CMK (cell line): ENCODE data around the gene TMEM252.

ENCODE experiments used
- DNase-seq: peaks from one replicate; pipeline ENCODE4 v3.0.0-alpha.2; 2010; ENCODE audit warnings: low read depth

The TMEM252 gene, protein sequence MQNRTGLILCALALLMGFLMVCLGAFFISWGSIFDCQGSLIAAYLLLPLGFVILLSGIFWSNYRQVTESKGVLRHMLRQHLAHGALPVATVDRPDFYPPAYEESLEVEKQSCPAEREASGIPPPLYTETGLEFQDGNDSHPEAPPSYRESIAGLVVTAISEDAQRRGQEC

GRCh38 chr9:68540712-68541535 lies at the start of gene TMEM252:
TMEM252 (minus strand) TSS chr9:68540883; CDS start chr9:68540814, 69 bp downstream.
- DNase-seq = no peak

DNA sequence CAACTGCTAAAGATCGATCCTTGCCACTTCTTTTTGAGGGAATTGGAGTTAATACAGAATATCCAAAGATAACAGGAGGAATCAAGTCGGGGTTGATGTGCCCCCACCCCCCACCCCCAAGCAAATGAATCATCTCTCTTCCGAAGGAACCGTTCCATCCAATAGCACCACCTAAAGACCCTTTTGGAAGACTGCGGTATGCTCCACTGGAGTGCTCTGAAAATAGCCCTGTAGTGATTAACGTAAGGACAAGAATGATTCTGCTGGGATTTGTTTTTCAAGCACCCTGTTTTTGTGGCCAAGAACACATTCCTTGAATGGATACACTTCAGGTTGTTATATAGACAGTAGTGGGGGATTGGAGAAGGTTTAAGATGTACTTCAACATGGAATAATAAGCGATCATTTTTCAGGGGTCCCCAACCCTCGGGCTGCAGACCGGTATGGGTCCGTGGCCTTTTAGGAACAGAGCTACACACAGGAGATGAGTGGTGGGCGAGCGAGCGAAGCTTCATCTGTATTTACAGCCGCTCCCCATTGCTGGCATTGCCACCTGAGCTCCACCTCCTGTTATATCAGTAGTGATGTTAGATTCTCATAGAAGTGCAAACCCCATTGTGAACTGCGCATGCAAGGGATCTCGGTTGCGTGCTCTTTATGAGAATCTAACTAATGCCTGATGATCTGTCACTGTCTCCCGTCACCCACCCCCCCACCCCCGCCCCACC lies 44.5 kb upstream of the TMEM252 start:
- no peak for DNase-seq

GRCh38 chr9:68584189-68585033 lies 43.7 kb upstream of the TMEM252 start:
- peak; percentile 49 for DNase-seq

GRCh38 chr9:68581696-68582095 lies 41.0 kb upstream of the TMEM252 start:
- DNase-seq = no peak

- DNase-seq = no peak
Measured at GRCh38 chr9:68577774-68578591, 37.3 kb upstream of the TMEM252 start.

DNA sequence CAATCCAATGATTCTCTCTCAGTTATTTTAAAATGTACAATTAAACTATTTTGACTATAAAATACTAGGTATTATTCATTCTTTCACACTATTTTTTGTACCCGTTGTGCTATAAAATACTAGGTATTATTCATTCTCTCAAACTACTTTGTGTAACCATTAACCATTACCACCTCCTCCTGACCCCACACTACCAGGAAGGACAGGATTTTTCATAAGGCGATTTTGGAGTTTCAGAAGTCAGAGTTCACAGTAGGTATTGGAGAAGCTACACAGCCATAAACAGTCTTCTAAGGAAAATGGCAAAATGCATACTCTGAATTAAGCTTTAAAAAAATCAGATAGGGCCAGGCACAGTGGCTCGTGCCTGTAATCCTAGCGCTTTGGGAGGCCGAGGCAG lies 35.1 kb upstream of the TMEM252 start:
- no peak for DNase-seq

DNA sequence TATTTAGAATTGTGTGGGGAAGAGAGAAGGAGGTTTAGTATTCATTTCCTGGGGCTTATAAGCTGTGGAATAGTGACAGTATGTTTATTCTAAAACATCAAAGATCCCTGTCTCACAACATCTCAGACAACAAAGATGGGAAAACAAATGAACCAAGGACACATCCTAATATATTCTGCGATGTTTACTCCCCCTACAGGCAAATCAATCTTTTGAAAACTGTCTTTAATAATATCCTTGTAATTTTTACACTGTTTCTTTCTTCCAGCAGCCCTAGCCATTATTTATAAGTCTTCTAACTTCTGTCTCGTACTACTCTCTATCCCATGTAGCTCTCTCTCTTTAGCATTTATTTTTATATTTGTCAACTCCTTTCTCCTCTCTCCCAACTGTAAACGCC lies 33.5 kb upstream of the TMEM252 start:
- DNase-seq = no peak

DNA sequence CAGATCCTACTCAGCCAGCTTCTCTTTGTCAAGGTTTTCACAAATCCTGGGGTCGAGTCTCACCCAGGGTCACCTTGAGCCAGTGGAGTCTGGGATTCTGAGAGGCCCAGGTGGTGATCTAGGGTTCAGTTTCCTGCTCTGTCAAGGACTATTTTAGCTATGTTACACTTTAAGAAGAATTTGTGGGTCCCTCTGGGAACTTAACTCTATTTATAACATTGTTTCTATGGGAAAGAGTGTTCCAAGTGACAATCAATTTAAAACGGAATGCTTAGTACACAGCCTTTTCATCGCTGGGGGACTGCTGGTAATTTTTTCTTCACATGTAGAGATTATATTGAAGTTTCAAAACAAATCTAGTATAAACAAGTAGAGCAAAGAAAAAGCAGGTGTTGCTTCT lies 26.9 kb upstream of the TMEM252 start:
- DNase-seq = no peak

DNA sequence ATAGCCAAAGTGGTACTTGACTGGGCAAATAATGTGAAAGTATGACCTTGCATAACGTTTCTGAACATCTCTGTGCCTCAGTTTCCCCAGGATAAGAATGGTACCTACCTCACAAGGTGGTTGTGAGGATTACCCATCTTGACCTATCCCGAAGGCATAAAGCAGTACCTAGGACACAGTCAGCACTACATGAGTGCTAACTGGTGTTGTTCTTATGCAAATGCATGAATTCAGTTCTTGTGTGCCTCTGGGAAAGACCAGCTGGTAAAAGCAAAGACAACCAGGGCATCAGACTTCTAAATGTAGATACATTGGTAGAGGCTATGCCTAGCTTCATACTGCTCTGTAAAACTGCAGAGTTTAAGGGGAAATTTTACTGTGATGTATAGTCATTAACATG lies 21.8 kb upstream of the TMEM252 start:
- no peak for DNase-seq

GRCh38 chr9:68560071-68560844 lies 19.6 kb upstream of the TMEM252 start:
- DNase-seq = peak; percentile 26

- no peak for DNase-seq
Measured at GRCh38 chr9:68558545-68558944, 17.9 kb upstream of the TMEM252 start.

DNA sequence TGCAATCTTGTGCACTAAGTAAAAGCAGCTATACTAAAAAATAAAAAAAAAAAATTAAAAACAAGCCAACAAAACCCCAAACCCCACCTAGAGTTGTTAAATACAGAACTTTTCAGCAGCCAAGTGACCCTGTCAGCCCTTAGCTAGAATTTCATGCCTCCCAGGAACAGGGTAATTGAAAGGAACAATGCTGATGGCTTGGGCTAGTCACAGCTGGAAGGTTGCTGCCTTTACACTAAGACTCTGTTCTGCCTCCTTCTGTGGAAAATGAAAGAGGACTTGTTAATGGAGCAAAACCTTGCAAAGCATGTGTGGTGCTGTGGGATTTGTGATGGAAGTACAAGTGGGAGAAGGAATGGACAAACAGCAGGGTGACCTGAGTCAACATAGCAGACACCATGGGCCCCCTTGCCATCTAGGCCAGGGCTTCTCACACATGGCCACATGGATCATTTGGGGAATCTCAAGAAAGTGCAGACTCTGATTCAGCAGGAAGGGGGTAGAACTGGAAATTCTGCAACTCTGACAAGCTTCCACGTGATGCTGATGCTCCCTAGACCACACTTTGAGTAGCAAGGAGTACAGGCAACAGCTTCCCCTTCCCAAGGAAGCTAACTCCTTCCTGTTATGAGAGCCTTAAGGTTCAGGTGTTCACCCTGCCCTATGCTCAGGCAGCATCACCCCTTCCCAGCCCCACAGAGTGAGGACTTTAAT lies 14.9 kb upstream of the TMEM252 start:
- DNase-seq = no peak

GRCh38 chr9:68552700-68553476 lies 12.2 kb upstream of the TMEM252 start:
- no peak for DNase-seq

DNA sequence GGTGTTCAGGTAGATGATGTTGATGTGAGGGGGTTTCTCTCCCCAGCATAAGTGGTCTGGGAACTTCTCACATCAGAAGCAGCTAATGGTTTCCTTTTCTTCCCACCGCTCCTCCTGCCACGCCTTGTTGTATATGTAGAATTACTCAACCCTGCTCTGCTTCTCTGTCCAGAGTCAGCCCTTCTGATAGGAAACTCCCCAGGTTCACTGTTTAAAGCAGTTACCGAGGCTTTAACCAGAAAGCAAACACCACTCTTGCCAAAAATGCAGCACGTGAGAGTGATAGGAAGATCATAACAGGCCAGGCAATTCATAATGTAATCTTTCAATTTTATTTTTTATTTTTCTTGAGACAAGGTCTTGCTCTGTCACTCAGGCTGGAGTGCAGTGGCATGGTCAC lies 10.5 kb upstream of the TMEM252 start:
- DNase-seq = no peak

- no peak for DNase-seq
Measured at GRCh38 chr9:68548241-68548640, 7.6 kb upstream of the TMEM252 start.

- DNase-seq = no peak
Measured at GRCh38 chr9:68547417-68547816, 6.7 kb upstream of the TMEM252 start.

DNA sequence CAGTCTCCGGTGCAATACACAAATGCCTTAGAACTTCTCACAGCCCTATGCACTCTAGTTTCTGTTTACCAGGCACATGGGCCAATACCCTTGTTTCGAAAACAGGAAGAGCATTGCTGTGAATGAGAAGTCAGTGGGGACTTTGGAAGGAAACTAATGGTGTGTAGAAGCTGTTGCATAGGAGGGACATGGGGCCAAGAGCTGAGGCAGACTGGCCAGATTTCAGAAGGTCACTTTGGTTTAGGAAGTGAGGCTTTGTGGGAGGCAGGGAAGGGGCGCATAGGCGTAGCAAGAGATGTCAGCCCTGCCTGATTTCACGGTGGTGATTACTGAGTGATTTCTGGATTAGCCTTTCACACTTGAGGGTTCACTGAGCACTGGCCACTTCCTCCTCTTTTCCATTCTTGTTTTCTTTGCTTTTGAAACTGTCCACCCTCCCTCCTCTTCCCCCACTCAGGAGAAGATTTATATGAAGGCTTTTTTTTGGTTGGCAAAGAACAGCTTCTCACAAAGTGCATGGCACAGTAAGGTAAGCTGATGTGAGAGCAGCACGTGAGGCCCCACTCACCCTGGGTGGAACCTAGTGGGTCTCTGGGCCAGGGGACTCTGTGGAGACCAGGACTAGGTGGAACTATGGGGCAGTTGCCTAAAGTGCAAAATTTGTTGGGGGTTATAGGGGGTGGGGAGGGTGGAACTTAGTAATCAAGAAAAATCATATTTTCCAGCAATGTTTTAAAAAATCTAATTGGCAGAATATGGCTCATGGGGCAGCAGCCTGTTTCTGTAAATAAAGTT lies 6.1 kb upstream of the TMEM252 start:
- no peak for DNase-seq

GRCh38 chr9:68545033-68545705 lies 4.5 kb upstream of the TMEM252 start:
- DNase-seq = no peak
